Neural progenitor cell (in vitro differentiated cells): ENCODE data around the gene ZNF664.

Experiments
- CTCF ChIP-seq: fragments of 200-600 bp; sonication (generic); IDR thresholded peaks from 2 replicates; pipeline ENCODE4 v1.5.1; 2017; ENCODE audit warnings: antibody characterized with exemption, mild to moderate bottlenecking
- EZH2 ChIP-seq: fragments of 200-600 bp; sonication (generic); IDR thresholded peaks from 2 replicates; pipeline ENCODE4 v1.6.1; 2017; ENCODE audit warnings: antibody characterized with exemption, mild to moderate bottlenecking, moderate library complexity

- no peak for TF ChIP-seq CTCF
- TF ChIP-seq EZH2 = no peak
Measured at GRCh38 chr12:124001343-124001742, 28.3 kb downstream of the ZNF664 start.
